HG02884 (cell line): ENCODE measurements around the gene SHB.

ENCODE experiments used
- ATAC-seq: cut with Tn5 transposase; IDR thresholded peaks from one replicate; pipeline ENCODE4 v1.9.1; 2021; ENCODE audit warnings: mild to moderate bottlenecking, moderate library complexity; ENCODE audit not compliant: unreplicated experiment

Gene SHB

DNA sequence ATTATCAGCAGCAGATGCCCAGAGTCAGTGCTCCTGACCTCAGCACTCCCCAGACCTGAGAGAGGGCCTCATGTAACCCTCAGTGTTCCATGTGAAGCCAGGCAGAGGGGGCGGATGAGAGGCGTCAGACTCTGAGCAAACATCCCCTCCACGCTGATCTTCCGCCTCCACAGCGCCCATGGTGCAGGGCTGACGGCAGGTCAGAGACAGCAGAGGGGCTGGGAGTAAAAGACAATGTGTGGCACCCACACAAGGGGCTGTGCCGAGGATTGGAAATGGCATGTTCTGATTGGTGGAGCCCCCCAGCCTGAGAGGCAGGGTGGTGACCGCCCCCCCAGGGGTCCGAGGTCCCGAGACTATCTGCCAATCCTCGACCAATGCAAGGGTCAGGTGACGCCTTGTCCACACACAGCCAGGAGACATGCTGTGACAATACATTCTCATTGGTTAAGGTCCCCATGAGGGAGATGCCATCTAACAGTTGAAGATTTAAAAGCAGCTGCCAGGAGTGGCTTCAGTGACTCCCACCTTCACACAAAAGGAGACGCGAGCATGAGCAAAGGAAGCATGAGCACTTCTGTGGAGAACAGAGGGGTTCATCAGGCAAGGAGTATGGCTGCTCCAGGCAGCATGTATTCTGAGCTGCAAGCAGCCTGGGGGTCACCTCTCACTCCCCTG is 145.8 kb downstream of the SHB start:
- ATAC-seq = no peak

GRCh38 chr9:37922363-37923117 is 146.5 kb downstream of the SHB start:
- ATAC-seq = no peak

DNA sequence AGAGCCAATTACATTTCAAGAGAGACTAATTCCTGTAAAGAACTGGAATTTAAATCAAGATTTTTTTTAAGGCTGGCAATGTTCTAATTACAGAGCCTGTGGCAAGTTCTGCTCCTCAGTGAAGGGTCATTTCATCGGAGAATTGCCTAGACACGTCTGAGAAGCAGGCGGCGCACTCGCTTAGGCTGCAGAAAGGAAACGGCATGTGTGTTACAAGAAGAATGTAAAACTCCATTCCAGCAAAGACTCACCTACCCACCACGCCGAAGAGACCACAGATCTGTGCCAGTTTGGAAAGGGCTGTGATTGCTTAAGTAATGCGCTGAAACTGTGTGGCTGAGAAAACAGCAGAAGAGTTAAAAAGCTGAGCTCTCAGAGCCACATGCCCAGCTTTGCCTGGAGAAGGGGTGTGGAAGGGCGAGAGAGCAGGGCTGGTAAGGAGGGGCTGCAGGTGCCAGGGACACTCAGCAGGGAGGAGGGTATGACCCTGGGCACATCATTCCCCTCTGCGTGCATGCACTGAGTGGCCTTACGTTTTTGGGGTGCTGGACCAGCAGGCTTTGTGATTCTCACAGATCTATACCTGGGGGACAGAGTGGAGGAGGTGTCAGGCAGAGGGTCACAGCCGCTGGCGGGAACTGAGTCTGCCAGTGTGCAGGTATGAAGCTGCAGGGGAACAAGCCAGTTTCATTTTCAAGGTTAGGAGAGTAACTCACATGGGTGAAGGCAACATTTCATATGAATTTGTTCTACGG is 147.3 kb downstream of the SHB start:
- ATAC-seq = no peak

DNA sequence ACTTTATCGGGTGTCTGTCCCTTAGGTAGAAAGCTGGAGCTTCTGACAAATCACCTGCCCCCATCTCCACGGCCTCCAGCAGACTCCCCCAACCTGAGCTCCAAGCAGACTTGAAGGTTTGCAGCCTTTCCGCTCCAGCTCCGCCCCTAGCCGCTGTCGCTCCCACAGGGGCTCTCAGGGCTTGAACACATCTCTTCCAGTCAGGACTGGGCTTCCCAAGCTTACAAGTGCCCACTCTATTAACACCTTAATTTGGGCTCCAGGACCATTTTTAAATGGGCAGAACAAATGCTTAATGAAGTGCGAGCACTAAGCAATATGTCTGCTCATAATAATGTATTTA is 147.9 kb downstream of the SHB start:
- no peak for ATAC-seq

GRCh38 chr9:37920471-37921167 is 148.4 kb downstream of the SHB start:
- ATAC-seq = peak; percentile 84

DNA sequence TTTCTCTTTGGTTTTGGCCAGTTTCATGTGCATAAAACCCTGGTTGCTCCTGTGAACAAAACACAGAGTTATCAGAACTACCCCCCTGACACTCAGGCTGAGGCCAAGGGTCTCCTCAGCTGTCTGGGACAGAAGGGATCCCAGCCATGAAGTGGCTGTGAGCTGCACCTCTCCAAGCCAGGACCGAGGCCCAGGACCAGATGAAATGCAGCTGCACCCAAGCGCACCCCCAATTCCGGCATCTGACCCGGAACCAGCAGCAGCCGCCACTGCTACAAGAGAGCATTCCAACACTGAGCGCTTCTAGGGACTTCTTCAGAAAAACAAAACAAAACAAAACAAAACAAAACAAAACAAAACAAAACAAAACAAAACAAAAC is 149.1 kb downstream of the SHB start:
- ATAC-seq = no peak

GRCh38 chr9:37919246-37919955 is 149.6 kb downstream of the SHB start:
- no peak for ATAC-seq

- ATAC-seq = no peak
Observed at GRCh38 chr9:37918665-37919170, 150.3 kb downstream of the SHB start.

- no peak for ATAC-seq
Observed at GRCh38 chr9:37917801-37918664, 151.0 kb downstream of the SHB start.

GRCh38 chr9:37917313-37917731 is 151.7 kb downstream of the SHB start:
- no peak for ATAC-seq

- ATAC-seq = no peak
Observed at GRCh38 chr9:37916471-37917312, 152.3 kb downstream of the SHB start.

DNA sequence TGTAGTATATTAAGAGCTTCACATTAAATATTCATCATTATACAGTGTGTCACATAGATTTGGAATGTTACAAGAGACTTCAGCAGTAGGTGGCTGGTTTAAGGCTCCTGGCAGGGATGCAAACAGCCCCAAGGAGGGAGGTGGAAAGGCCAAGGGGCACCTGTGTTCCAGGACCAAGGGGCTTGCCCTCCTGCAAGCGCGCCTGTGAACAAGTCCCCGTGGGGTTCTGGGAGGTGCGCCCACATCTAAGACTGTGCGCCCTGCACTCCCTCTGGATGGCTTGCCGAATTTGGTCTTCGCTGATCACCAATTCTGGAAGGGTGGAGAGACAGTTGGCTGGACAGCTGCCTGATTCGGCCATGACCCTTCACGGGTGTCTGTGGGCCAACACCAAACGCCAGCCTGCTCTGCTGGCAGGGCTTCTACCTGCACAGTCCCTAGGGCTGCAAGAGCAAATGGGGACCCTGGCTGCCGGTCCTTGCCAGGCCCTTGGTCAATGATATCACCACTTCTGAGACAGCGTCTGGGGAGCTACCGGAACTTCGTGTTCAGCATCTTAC is 153.0 kb downstream of the SHB start:
- ATAC-seq = no peak

DNA sequence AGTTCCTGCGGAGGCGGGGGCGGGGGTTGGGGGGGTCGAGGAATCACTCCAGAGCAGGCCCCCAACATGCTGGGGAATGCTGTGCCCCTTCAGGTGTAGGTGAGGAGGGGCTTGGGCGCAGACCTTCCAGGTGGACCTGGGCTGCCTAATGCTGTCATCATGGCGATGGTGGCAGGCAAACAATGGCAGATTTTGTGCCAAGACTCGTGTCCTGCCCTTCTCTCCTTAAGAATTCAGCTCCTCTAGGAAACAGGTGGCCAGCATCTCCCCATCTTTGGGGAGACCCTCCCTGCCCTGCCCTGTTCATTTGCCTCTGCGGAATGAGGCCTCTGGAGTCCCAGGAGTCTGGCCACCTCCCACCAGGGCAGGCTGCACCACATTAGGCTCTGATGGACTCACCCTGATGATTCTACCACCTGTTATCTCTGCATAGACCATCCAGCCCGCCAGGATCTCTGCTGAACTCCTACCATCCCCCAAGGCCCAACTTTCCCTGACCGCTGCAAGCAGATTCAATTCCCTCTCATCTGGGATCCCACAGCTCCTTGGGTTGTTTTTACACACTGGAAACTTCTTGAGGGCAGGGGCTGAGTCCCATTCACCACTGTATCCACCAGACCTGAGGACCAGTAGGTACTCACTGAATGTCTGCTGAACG is 154.2 kb downstream of the SHB start:
- ATAC-seq = no peak

GRCh38 chr9:37914154-37914551 is 154.9 kb downstream of the SHB start:
- ATAC-seq = no peak

- ATAC-seq = peak; percentile 74
Observed at GRCh38 chr9:37913480-37914153, 155.4 kb downstream of the SHB start.

DNA sequence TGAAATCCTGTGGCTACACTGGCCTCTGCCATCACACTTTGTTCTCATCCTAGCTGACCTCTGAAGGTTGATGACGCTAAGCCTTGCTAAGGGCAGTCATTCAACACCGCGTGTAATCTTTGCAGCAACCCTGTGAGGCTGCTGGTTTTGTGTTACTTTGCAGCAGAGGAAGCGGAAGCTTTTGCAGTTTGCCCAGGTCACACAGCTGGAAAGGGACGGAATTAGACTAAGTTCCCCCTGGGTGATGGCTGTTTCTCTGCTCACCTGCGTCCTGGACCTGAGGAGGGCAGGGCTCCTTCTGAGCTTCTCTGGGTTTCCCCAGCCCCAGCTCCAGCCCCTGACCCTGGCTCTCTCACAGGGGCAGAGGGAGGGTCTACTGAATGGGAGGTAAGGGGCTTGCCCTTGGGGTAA is 157.8 kb downstream of the SHB start:
- no peak for ATAC-seq

GRCh38 chr9:37910271-37910670 is 158.8 kb downstream of the SHB start:
- no peak for ATAC-seq
